Measurements from ENCODE around the gene DGCR2. TPM values are rescaled to one million over a fixed set of nuclear protein-coding genes. Genes with fewer than 3 reads are reported as not detected.
"Not testable (repeated sequence)": the region's sequence is repeated elsewhere in the genome, so short reads cannot be mapped to it uniquely, and the experiment has no call there.

The DGCR2 gene
- total and polyA plus RNA-seq, 2 experiments from 2014 or later: 65.8 to 82.1 TPM

DNA sequence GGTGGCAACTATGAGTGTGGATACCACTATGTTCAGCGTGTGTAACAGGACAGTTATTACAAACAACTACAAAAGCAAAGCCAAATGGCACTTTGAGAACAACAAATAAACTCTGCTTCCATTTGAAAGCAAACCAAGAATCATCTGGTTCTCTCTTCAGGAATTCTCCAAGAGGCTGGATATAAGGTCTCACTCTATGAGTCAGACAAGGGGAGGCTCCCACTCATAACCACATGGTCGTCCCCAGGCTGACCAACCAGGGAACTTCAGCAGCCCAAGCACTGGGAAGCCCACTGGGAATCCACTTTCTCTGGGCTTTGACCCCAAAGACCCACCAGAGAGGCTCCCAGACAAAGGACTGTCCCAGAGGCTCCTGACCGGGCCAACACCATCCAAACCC, 35.3 kb downstream of the DGCR2 start:
- no peak overlapping the region for H3K27ac ChIP-seq
- no peaks in the 10 kb centered on the region for H3K4me1 ChIP-seq (ENCODE audit: low read depth)
- no peaks in the 10 kb centered on the region for H3K9me3 ChIP-seq (ENCODE audit: low read depth)
- DNase-seq (ENCODE audit: low read depth in 1 of 2, low spot score in 1 of 2): peak in 1 of 2 donors; percentile 44
- H3K4me3 ChIP-seq: no peak overlapping the region
- H3K36me3 ChIP-seq: peaks cover 2% of the 10 kb centered on the region
- H3K27me3 ChIP-seq: no peaks in the 10 kb centered on the region
- TF ChIP-seq, protein P1, sequence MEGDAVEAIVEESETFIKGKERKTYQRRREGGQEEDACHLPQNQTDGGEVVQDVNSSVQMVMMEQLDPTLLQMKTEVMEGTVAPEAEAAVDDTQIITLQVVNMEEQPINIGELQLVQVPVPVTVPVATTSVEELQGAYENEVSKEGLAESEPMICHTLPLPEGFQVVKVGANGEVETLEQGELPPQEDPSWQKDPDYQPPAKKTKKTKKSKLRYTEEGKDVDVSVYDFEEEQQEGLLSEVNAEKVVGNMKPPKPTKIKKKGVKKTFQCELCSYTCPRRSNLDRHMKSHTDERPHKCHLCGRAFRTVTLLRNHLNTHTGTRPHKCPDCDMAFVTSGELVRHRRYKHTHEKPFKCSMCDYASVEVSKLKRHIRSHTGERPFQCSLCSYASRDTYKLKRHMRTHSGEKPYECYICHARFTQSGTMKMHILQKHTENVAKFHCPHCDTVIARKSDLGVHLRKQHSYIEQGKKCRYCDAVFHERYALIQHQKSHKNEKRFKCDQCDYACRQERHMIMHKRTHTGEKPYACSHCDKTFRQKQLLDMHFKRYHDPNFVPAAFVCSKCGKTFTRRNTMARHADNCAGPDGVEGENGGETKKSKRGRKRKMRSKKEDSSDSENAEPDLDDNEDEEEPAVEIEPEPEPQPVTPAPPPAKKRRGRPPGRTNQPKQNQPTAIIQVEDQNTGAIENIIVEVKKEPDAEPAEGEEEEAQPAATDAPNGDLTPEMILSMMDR (IDR thresholded peaks at IDR 0.05; ENCODE audit: low read depth, low read length): no peak

DNA sequence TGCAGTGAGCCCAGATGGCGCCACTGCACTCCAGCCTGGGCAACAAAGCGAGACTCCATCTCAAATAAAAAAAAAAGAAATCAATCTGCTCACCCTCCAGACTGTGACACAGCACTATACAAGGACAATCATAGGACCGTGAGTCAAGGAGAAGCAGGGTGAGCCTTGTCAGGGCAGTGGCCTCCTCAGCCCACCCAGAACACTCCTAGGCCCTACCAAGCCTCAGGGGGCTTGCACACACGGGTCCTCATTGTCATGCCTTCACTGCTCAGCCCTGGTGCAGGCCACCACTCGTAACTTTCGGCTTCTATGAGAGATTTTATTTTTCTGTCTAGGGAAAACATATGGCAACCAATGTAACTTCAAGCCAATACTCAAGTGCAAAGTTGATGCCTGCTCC, 35.8 kb downstream of the DGCR2 start:
- Histone ChIP-seq H3K27ac (no peak overlapping the region), H3K36me3 (peaks cover 2% of the 10 kb centered on the region), H3K4me3 (no peak overlapping the region), H3K27me3 (no peaks in the 10 kb centered on the region), H3K9me3 (ENCODE audit: low read depth) (no peaks in the 10 kb centered on the region), H3K4me1 (ENCODE audit: low read depth) (no peaks in the 10 kb centered on the region)
- no peak for DNase-seq (ENCODE audit: low read depth in 1 of 2, low spot score in 1 of 2)
- TF ChIP-seq, protein P1 (IDR thresholded peaks at IDR 0.05; ENCODE audit: low read depth, low read length): no peak

DNA sequence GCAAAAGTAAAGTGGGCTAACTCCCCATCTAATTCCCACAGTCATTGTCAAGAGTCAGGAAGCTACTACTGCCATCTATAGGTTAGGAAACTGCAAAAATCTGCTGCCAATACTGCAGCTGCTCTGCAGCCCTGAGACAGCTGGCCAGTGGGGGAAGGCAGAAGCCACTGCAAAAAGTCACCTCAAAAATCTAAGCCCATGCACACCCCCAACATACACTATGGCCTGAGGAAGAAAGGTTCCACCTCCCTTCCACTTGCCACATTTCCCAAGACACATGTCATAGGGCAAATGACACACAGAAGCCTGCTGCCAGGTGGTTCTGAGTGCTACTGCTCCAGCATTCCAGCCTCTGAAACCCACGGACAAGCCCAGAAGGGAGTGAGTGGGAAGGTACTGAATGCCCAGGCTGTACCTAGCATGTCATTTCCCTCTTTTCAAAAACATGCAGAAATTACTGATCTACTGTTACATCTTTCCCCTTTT, 36.9 kb downstream of the DGCR2 start:
- H3K27ac ChIP-seq: no peak overlapping the region
- H3K4me1 ChIP-seq (ENCODE audit: low read depth): no peaks in the 10 kb centered on the region
- no peaks in the 10 kb centered on the region for H3K9me3 ChIP-seq (ENCODE audit: low read depth)
- H3K36me3 ChIP-seq: peaks cover 2% of the 10 kb centered on the region
- no peaks in the 10 kb centered on the region for H3K27me3 ChIP-seq
- H3K4me3 ChIP-seq: no peak overlapping the region
- DNase-seq (ENCODE audit: low read depth in 1 of 2, low spot score in 1 of 2): peak in 1 of 2 donors; percentile 49
- TF ChIP-seq, protein P1 (IDR thresholded peaks at IDR 0.05; ENCODE audit: low read depth, low read length): peak; percentile 60

DNA sequence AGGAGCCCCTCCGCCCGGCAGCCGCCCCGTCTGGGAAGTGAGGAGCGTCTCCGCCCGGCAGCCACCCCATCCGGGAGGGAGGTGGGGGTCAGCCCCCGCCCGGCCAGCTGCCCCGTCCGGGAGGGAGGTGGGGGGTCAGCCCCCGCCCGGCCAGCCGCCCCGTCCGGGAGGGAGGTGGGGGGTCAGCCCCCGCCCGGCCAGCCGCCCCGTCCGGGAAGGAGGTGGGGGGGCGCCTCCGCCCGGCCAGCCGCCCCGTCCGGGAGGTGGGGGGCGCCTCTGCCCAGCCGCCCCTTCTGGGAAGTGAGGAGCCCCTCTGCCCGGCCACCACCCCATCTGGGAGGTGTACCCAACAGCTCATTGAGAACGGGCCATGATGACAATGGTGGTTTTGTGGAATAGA, 37.6 kb downstream of the DGCR2 start:
- not testable (repeated sequence) for H3K4me3 ChIP-seq; H3K36me3 ChIP-seq; H3K9me3 ChIP-seq (ENCODE audit: low read depth); H3K4me1 ChIP-seq (ENCODE audit: low read depth); DNase-seq (ENCODE audit: low read depth in 1 of 2, low spot score in 1 of 2); H3K27me3 ChIP-seq; H3K27ac ChIP-seq

DNA sequence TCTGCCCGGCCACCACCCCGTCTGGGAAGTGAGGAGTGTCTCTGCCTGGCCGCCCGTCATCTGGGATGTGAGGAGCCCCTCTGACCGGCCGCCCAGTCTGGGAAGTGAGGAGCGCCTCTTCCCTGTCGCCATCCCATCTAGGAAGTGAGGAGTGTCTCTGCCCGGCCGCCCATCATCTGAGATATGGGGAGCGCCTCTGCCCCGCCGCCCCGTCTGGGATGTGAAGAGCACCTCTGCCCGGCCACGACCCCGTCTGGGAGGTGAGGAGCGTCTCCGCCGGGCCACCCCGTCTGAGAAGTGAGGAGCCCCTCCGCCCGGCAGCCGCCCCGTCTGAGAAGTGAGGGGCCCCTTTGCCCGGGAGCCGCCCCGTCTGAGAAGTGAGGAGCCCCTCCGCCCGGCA, 38.1 kb downstream of the DGCR2 start:
- not testable (repeated sequence) for H3K9me3 ChIP-seq (ENCODE audit: low read depth); H3K27me3 ChIP-seq; H3K27ac ChIP-seq; H3K36me3 ChIP-seq; H3K4me3 ChIP-seq; DNase-seq (ENCODE audit: low read depth in 1 of 2, low spot score in 1 of 2); H3K4me1 ChIP-seq (ENCODE audit: low read depth)

DNA sequence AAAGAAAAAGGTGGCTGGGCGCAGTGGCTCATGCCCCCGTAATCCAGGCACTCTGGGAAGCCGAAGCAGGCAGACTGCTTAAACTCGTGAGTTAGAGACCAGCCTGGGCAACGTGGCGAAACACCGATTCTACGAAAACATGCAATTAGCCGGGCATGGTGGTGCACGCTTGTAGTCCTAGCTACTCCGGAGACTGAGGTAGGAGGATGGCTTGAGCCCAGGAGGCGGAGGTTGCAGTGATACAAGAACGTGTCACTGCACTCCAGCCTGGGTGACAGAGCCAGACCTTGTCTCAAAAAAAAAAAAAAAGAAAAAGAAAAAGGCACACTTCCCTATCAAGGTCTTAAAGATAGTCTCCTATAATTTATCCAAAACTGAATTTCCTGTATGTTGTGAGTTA, 39.4 kb downstream of the DGCR2 start:
- Histone ChIP-seq H3K4me3 (no peak overlapping the region), H3K27me3 (no peaks in the 10 kb centered on the region), H3K36me3 (no peaks in the 10 kb centered on the region), H3K4me1 (ENCODE audit: low read depth) (no peaks in the 10 kb centered on the region), H3K9me3 (ENCODE audit: low read depth) (no peaks in the 10 kb centered on the region), H3K27ac (no peak overlapping the region)
- DNase-seq (ENCODE audit: low read depth in 1 of 2, low spot score in 1 of 2): no peak
- TF ChIP-seq, protein P1 (IDR thresholded peaks at IDR 0.05; ENCODE audit: low read depth, low read length): no peak

DNA sequence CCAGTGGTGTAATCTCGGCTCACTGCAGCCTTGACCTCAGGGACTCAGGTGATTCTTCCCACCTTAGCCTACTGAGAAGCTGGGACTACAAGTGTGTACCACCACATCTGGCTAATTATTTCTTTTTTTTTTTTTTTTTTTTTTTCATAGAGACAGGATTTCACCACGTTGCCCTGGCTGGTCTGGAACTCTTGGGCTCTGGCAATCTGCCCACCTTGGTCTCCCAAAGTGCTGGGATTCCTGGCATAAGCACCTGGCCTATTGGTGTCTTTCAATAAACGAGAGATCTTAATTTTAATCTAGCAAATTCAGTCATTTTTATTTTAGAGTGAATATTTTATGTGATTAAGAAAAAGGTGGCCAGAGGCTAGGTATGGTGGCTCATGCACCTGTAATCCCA, 40.1 kb downstream of the DGCR2 start:
- no peak for DNase-seq (ENCODE audit: low read depth in 1 of 2, low spot score in 1 of 2)
- TF ChIP-seq, protein P1 (IDR thresholded peaks at IDR 0.05; ENCODE audit: low read depth, low read length): no peak

More for the DNA sequence above, 40.1 kb downstream of the DGCR2 start:
- H3K27ac ChIP-seq: no peak overlapping the region
- H3K9me3 ChIP-seq (ENCODE audit: low read depth): no peaks in the 10 kb centered on the region
- no peak overlapping the region for H3K4me3 ChIP-seq
- no peaks in the 10 kb centered on the region for H3K36me3 ChIP-seq
- H3K4me1 ChIP-seq (ENCODE audit: low read depth): no peaks in the 10 kb centered on the region
- H3K27me3 ChIP-seq: no peaks in the 10 kb centered on the region

Measured in cardiac muscle cell (in vitro differentiated cells and primary cell).